GM12878 (cell line): Measurements from ENCODE around the gene MANF.

ENCODE experiments used
- CEBPB ChIP-seq, 2 experiments: fragments of 150-350 bp in 1 of 2; IDR thresholded peaks; 2 replicates each; pipeline ENCODE4 v1.6.1; 2012 to 2014; ENCODE audit warnings: low read depth in 2 of 2, low read length in 2 of 2, borderline replicate concordance in 1 of 2, inconsistent platforms in 1 of 2
- CHD2 ChIP-seq: IDR thresholded peaks from 2 replicates; pipeline ENCODE4 v1.6.1; 2011; ENCODE audit warnings: low read depth, low read length, improper control_type of control experiment, borderline replicate concordance
- CTCF ChIP-seq, 3 experiments: IDR thresholded peaks in 2 of 3; conservative IDR thresholded peaks in 1 of 3; 2 replicates each; pipeline ENCODE4 v1.5.1; 2011; ENCODE audit warnings: low read depth in 3 of 3, low read length in 3 of 3, mild to moderate bottlenecking in 3 of 3, control low read depth in 2 of 3, moderate library complexity in 2 of 3, inconsistent platforms in 1 of 3, mixed read lengths in 1 of 3; ENCODE audit not compliant: control insufficient read depth in 2 of 3, insufficient read depth in 1 of 3; ENCODE audit errors: extremely low read depth in 1 of 3
- EGR1 ChIP-seq, 2 experiments: IDR thresholded peaks; 1 replicate in 1 of 2; 2 replicates in 1 of 2; pipeline ENCODE4 v1.6.1; 2011 to 2012; ENCODE audit warnings: low read depth in 2 of 2, low read length in 2 of 2, borderline replicate concordance in 1 of 2, mild to moderate bottlenecking in 1 of 2, moderate library complexity in 1 of 2
- EP300 ChIP-seq, 2 experiments: fragments of 150-350 bp in 1 of 2; IDR thresholded peaks; 2 replicates each; pipeline ENCODE4 v1.6.1; 2011 to 2012; ENCODE audit warnings: low read depth in 2 of 2, low read length in 2 of 2, borderline replicate concordance in 1 of 2, improper control_type of control experiment in 1 of 2, inconsistent platforms in 1 of 2; ENCODE audit not compliant: control insufficient read depth in 1 of 2
- ETV6 ChIP-seq, 2 experiments: fragments of 450-650 bp in 1 of 2; IDR thresholded peaks in 1 of 2; conservative IDR thresholded peaks in 1 of 2; 2 replicates each; pipeline ENCODE4 v1.6.1; 2014; ENCODE audit warnings: antibody characterized with exemption in 1 of 2, borderline replicate concordance in 1 of 2, low read depth in 1 of 2, mild to moderate bottlenecking in 1 of 2, moderate library complexity in 1 of 2
- GABPA ChIP-seq: IDR thresholded peaks from 2 replicates; pipeline ENCODE4 v1.6.1; 2014; ENCODE audit warnings: antibody characterized with exemption, low read depth, mild to moderate bottlenecking, inconsistent platforms
- RELA ChIP-seq: fragments of 450-650 bp; IDR thresholded peaks from 2 replicates; pipeline ENCODE4 v1.8.0; 2014; ENCODE audit warnings: borderline replicate concordance; ENCODE audit not compliant: partially characterized antibody
- SIX5 ChIP-seq: IDR thresholded peaks from 2 replicates; pipeline ENCODE4 v1.6.1; 2011; ENCODE audit warnings: mild to moderate bottlenecking, low read depth, low read length, moderate library complexity; ENCODE audit not compliant: severe bottlenecking
- SREBF1 ChIP-seq: IDR thresholded peaks from 2 replicates; pipeline ENCODE4 v1.6.1; 2012; ENCODE audit warnings: mild to moderate bottlenecking, low read length
- TAF1 ChIP-seq: IDR thresholded peaks from 2 replicates; pipeline ENCODE4 v1.6.1; 2011; ENCODE audit warnings: mild to moderate bottlenecking, low read depth, low read length, borderline replicate concordance

- no peak for TF ChIP-seq RELA
- no peak for TF ChIP-seq SREBF1
- TF ChIP-seq CTCF (IDR thresholded peaks at IDR 0.05 in 2 of 3, conservative IDR thresholded peaks at IDR 0.05 in 1 of 3; ENCODE audit: control insufficient read depth in 2 of 3, extremely low read depth in 1 of 3, insufficient read depth in 1 of 3, low read depth in 3 of 3, low read length in 3 of 3): no peak
- no peak for TF ChIP-seq CHD2
- TF ChIP-seq SIX5: no peak
- no peak for TF ChIP-seq GABPA
- TF ChIP-seq ETV6 (conservative IDR thresholded peaks at IDR 0.05 in 1 of 2, IDR thresholded peaks at IDR 0.05 in 1 of 2; ENCODE audit: borderline replicate concordance in 1 of 2, low read depth in 1 of 2): no peak
- TF ChIP-seq CEBPB (IDR thresholded peaks at IDR 0.05; ENCODE audit: borderline replicate concordance in 1 of 2, low read depth in 2 of 2, low read length in 2 of 2): no peak
- no peak for TF ChIP-seq TAF1
- no peak for TF ChIP-seq EP300 (IDR thresholded peaks at IDR 0.05; ENCODE audit: borderline replicate concordance in 1 of 2, control insufficient read depth in 1 of 2, low read depth in 2 of 2, low read length in 2 of 2)
- no peak for TF ChIP-seq EGR1 (IDR thresholded peaks at IDR 0.05; ENCODE audit: borderline replicate concordance in 1 of 2, low read depth in 2 of 2, low read length in 2 of 2)
Measured at GRCh38 chr3:51340013-51340829, 44.9 kb upstream of the MANF start.
